ENCODE data around the gene MEGF11. TPM values are rescaled to one million over a fixed set of nuclear protein-coding genes. Genes with fewer than 3 reads are reported as not detected.

The MEGF11 gene
- polyA plus RNA-seq, 6 donors from 2014 or later = 1.00 TPM; not detected in 5

GRCh38 chr15:66163553-66163952 lies 90.0 kb downstream of the MEGF11 start:
- H3K4me1 Mint-ChIP-seq = no peaks in the 10 kb centered on the region
- peaks cover 0 to 6% (median 0%) of the 10 kb centered on the region in 3 donors for H3K27me3 Mint-ChIP-seq
- no peak overlapping the region for H3K4me3 Mint-ChIP-seq
- H3K27ac Mint-ChIP-seq = no peak overlapping the region
- no peak for ATAC-seq (ENCODE audit: low read depth in 2 of 2)
- no peaks in the 10 kb centered on the region for H3K36me3 Mint-ChIP-seq
- peaks cover 0 to 3% (median 0%) of the 10 kb centered on the region in 7 donors for H3K9me3 Mint-ChIP-seq
- no peak for DNase-seq

DNA sequence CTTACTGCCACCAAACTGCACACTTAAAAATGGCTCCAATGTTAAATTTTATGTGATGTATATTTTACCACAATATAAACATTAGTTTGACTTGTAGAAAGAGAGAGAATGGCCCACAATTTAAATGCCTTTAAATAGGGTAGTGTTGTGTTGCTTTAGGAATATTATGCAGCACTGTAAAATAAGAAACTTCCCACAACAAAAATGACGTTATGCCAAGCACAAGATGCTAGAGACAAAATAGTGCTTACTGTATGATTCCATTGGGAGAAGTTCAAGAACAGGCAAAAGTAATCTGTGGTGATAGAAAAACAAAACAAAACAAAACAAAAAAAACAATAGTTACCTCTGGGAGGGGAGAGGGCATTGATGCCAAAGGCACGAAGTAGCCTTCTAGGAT lies 91.3 kb downstream of the MEGF11 start:
- H3K4me1 Mint-ChIP-seq = no peaks in the 10 kb centered on the region
- no peak for DNase-seq

DNA sequence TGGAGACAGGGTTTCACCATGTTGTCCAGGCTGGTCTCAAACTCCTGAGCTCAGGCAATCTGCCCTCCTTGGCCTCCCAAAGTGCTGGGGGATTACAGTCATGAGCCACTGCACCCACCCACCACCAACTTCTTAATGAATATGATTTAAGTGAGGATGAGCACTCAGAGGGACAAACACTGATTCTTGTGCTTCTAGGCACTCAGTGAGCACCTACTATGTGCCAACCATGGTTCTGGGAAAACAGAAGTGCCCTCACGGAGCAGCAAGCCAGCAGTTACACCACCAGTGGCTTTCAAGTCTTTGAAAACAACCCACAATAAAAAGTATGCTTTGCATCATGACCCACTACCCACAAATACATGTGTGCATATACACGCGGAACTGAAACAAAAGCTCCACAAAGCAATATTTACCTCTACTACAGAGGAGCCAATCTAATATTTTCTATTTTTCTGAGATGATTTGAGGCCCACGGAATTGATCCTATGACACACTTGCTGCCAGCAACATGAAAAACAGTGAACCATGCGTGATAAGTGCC lies 91.9 kb downstream of the MEGF11 start:
- H3K27me3 Mint-ChIP-seq = peaks cover 0 to 6% (median 0%) of the 10 kb centered on the region in 3 donors
- H3K36me3 Mint-ChIP-seq = no peaks in the 10 kb centered on the region
- H3K4me1 Mint-ChIP-seq = no peaks in the 10 kb centered on the region
- ATAC-seq (ENCODE audit: low read depth in 2 of 2) (no peak), DNase-seq (no peak)
- H3K4me3 Mint-ChIP-seq = peak overlapping the region in 1 of 8 donors; percentile 18
- H3K9me3 Mint-ChIP-seq = peaks cover 0 to 3% (median 0%) of the 10 kb centered on the region in 7 donors
- no peak overlapping the region for H3K27ac Mint-ChIP-seq

More for the DNA sequence above, 91.3 kb downstream of the MEGF11 start:
- ATAC-seq (ENCODE audit: low read depth in 2 of 2) = no peak
- H3K9me3 Mint-ChIP-seq = peaks cover 0 to 3% (median 0%) of the 10 kb centered on the region in 7 donors
- H3K36me3 Mint-ChIP-seq = no peaks in the 10 kb centered on the region
- peak overlapping the region in 2 of 6 donors; percentile 10 to 16 for H3K27ac Mint-ChIP-seq
- H3K4me3 Mint-ChIP-seq = no peak overlapping the region
- peaks cover 0 to 6% (median 0%) of the 10 kb centered on the region in 3 donors for H3K27me3 Mint-ChIP-seq

DNA sequence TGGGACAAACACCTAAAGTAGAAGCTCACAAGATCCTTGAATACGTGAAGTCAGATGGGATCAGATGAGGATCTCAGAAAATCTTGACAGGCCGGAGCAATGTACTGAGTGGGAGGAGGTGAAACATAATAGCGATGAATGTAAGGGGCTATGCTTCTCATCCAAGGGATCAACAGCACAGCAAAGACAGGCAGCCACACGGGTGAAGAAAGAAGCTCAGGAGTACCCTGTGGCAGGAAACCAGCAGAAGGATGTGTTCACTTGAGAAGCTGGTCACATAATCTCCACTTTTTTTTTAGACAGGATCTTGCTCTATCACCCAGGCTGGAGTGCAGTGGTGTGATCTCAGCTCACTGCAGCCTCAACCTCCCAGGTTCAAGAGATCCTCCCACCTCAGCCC lies 92.4 kb downstream of the MEGF11 start:
- H3K4me3 Mint-ChIP-seq = no peak overlapping the region
- H3K4me1 Mint-ChIP-seq = no peaks in the 10 kb centered on the region
- no peaks in the 10 kb centered on the region for H3K36me3 Mint-ChIP-seq
- H3K27me3 Mint-ChIP-seq = peaks cover 0 to under 1% (median 0%) of the 10 kb centered on the region in 3 donors
- no peak overlapping the region for H3K27ac Mint-ChIP-seq
- H3K9me3 Mint-ChIP-seq = peaks cover 0 to 3% (median 0%) of the 10 kb centered on the region in 7 donors
- DNase-seq = no peak
- ATAC-seq (ENCODE audit: low read depth in 2 of 2) = no peak

DNA sequence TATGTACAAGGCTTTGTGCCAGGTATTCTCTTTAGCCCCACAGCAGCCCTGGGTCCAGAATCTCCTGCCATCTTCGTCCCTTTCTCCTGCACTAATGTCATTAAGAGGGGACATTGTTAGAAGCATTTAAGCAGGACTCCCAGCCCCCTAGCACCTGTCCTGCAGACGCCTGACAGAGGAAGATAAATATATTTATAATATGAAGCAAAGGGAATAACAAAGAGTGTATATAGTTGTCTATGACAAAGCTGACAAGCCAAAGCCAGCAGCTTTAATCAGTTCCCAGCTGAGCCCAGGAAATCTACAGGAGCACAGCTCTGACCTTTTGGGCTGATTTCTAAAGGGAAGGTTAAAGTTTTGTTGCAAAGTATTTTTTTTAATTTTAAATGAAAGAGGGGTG lies 96.0 kb downstream of the MEGF11 start:
- Mint-ChIP-seq H3K9me3 (peaks cover 0 to 3% (median 0%) of the 10 kb centered on the region in 7 donors), H3K27ac (no peak overlapping the region), H3K4me3 (no peak overlapping the region), H3K27me3 (peaks cover 0 to 4% (median 0%) of the 10 kb centered on the region in 3 donors), H3K4me1 (peaks cover 6 to 17% (median 15%) of the 10 kb centered on the region in 3 donors), H3K36me3 (no peaks in the 10 kb centered on the region)
- DNase-seq (no peak), ATAC-seq (ENCODE audit: low read depth in 2 of 2) (no peak)

DNA sequence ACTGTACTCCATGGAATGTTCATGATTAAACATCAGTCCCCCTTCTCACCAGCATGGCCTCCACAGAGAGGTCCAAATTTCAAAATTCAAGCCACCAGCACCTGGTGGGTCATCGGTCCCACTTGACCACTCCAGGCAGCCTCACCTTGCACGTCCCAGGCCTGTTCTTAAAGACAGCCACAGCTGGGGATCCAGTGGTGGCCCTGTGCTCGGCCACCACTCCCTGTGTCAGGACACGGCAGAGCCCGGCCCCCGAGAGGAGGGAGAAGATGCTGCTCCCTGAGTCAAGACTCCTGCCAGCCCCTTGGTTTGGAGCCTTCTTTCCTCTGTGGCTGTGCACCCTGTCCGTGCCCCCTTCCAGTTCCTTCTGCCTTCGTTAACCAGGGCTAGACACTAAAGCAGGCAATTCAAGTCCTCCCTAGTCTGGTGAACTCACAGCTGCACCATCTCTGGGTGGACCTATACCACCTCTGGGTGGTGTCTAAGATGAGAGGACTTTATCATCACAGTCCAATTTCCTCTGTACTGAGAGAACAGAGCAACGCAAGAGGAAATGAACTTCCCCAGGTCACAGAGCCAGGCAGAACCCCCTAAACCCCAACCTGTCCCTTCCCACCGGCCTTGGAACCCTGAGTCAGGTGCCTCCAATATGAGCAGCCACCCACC lies 97.1 kb downstream of the MEGF11 start:
- peaks cover 0 to 4% (median 0%) of the 10 kb centered on the region in 3 donors for H3K27me3 Mint-ChIP-seq

DNA sequence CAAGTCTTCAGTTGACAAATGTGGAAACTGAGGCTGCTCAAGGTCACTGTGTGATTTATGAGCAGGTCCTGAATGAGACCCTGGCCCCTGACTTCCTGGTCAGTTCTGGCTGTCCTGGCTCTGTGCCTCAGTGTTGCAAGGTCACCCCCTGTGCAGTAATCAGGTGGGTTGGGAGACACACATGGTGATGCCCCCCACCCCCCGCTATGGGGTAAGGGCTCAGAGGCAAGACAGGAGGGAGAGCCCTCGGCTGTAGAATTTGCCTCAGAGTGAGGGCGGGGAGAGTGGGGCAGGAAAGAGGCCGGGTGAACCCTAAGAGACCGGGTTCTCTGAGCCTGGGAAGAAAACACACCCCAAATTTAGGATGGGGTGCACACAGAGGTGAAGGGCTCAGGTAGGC lies 98.5 kb downstream of the MEGF11 start:
- DNase-seq (no peak), ATAC-seq (ENCODE audit: low read depth in 2 of 2) (no peak)
- no peak overlapping the region for H3K27ac Mint-ChIP-seq
- peaks cover 9 to 17% (median 15%) of the 10 kb centered on the region in 3 donors for H3K4me1 Mint-ChIP-seq
- no peaks in the 10 kb centered on the region for H3K36me3 Mint-ChIP-seq
- H3K9me3 Mint-ChIP-seq = no peaks in the 10 kb centered on the region
- no peak overlapping the region for H3K4me3 Mint-ChIP-seq
- peaks cover 0 to 8% (median 4%) of the 10 kb centered on the region in 3 donors for H3K27me3 Mint-ChIP-seq

More for the DNA sequence above, 97.1 kb downstream of the MEGF11 start:
- DNase-seq (no peak), ATAC-seq (ENCODE audit: low read depth in 2 of 2) (no peak)
- H3K4me3 Mint-ChIP-seq = no peak overlapping the region
- H3K4me1 Mint-ChIP-seq = peaks cover 9 to 17% (median 15%) of the 10 kb centered on the region in 3 donors
- H3K36me3 Mint-ChIP-seq = no peaks in the 10 kb centered on the region
- no peaks in the 10 kb centered on the region for H3K9me3 Mint-ChIP-seq
- peak overlapping the region in 4 of 6 donors; percentile 13 to 64 (median 42) for H3K27ac Mint-ChIP-seq

DNA sequence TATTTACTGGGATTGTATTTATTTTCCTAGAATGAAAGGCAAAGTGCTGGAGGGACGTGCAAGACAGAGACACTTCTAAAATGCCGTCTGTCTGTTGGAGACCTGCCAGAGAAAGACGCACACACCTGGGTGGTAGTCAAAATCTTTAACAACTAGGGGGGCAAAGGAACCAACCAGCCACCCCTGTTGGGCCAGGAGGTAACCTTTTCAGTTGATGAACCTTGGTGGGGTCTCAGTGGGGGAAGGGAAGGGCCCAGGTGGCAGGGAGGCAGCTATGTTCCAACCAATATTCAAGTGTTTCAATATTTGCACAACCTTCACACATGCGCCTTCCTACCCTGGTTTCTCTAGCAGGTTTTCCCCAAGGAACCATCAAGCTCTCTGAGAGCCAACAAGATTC lies 99.0 kb downstream of the MEGF11 start:
- H3K4me1 Mint-ChIP-seq = peaks cover 9 to 17% (median 15%) of the 10 kb centered on the region in 3 donors
- H3K4me3 Mint-ChIP-seq = no peak overlapping the region
- ATAC-seq (ENCODE audit: low read depth in 2 of 2) (no peak), DNase-seq (no peak)
- peaks cover 0 to 8% (median 4%) of the 10 kb centered on the region in 3 donors for H3K27me3 Mint-ChIP-seq
- peak overlapping the region in 1 of 6 donors; percentile 53 for H3K27ac Mint-ChIP-seq
- no peaks in the 10 kb centered on the region for H3K9me3 Mint-ChIP-seq
- H3K36me3 Mint-ChIP-seq = no peaks in the 10 kb centered on the region

DNA sequence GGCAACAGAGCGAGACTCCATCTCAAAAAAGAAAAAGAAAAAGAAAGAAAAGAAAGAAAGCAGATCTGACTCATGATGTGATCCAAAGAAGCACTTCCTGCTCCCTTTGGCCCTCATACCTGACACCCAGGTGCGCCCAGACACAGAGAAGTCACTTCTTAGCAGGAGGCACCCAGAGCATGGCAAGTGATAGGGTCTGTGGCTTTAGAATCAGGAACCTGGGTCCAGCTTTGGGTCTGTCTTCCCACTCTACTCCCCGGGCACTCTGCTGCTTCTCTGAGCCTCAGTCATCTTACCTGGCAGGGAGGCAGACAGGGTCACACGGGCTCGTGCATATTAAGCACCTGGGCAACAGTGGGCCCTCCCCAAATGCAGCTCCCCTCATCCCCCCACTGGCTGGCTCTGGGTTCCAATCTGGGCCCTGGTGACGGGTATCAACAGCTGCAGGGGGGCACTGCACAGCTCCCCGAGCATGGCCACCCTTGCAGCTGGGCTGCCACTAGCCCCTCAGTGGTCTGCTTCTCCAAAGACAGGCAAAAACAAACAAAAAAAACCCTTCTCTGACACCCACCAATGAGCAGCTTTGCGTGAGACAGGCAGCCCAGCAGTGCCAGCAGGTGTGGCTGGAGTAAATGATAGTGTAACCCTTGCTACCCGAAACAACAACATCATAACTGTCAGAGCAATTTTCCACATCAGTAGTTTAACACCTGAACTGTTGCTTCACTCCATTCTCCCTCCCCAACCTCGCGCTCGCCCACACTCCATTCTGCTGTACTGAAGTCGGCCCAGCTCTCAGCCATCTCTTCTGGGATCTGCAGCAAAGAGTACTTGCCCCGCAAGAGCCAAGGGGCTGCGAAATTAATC lies 99.8 kb downstream of the MEGF11 start:
- ATAC-seq (ENCODE audit: low read depth in 2 of 2) (peak; percentile 75 to 77), DNase-seq (peak; percentile 9)
- peak overlapping the region in 1 of 8 donors; percentile 18 for H3K4me3 Mint-ChIP-seq
- peak overlapping the region; percentile 26 to 64 (median 52) for H3K27ac Mint-ChIP-seq
- H3K36me3 Mint-ChIP-seq = no peaks in the 10 kb centered on the region
- H3K27me3 Mint-ChIP-seq = peaks cover 0 to 8% (median 4%) of the 10 kb centered on the region in 3 donors
- peaks cover 9 to 17% (median 15%) of the 10 kb centered on the region in 3 donors for H3K4me1 Mint-ChIP-seq
- H3K9me3 Mint-ChIP-seq = no peaks in the 10 kb centered on the region

- Mint-ChIP-seq H3K27ac (peak overlapping the region in 2 of 6 donors; percentile 26 to 90), H3K4me3 (no peak overlapping the region), H3K9me3 (no peaks in the 10 kb centered on the region), H3K4me1 (peaks cover 9 to 17% (median 15%) of the 10 kb centered on the region in 3 donors), H3K27me3 (peaks cover 4 to 8% (median 4%) of the 10 kb centered on the region in 3 donors), H3K36me3 (no peaks in the 10 kb centered on the region)
- DNase-seq (no peak), ATAC-seq (ENCODE audit: low read depth in 2 of 2) (no peak)
Measured at GRCh38 chr15:66152650-66153049, 100.9 kb downstream of the MEGF11 start.

- no peak for DNase-seq
- peaks cover 9 to 22% (median 15%) of the 10 kb centered on the region in 3 donors for H3K4me1 Mint-ChIP-seq
- ATAC-seq (ENCODE audit: low read depth in 2 of 2) = no peak
- H3K36me3 Mint-ChIP-seq = no peaks in the 10 kb centered on the region
- peak overlapping the region in 2 of 6 donors; percentile 2 to 52 for H3K27ac Mint-ChIP-seq
- H3K4me3 Mint-ChIP-seq = no peak overlapping the region
- H3K27me3 Mint-ChIP-seq = peaks cover 4 to 8% (median 4%) of the 10 kb centered on the region in 3 donors
- no peaks in the 10 kb centered on the region for H3K9me3 Mint-ChIP-seq
Measured at GRCh38 chr15:66151809-66152208, 101.7 kb downstream of the MEGF11 start.

- Mint-ChIP-seq H3K36me3 (no peaks in the 10 kb centered on the region), H3K4me3 (no peak overlapping the region), H3K27ac (no peak overlapping the region), H3K27me3 (peaks cover 4 to 8% (median 4%) of the 10 kb centered on the region in 3 donors), H3K4me1 (peaks cover 9 to 22% (median 15%) of the 10 kb centered on the region in 3 donors), H3K9me3 (no peaks in the 10 kb centered on the region)
- DNase-seq (no peak), ATAC-seq (ENCODE audit: low read depth in 2 of 2) (no peak)
Measured at GRCh38 chr15:66149871-66150270, 103.7 kb downstream of the MEGF11 start.

GRCh38 chr15:66148187-66148586 lies 105.4 kb downstream of the MEGF11 start:
- no peaks in the 10 kb centered on the region for H3K9me3 Mint-ChIP-seq
- ATAC-seq (ENCODE audit: low read depth in 2 of 2) = no peak
- peaks cover under 1 to 7% (median 3%) of the 10 kb centered on the region in 3 donors for H3K4me1 Mint-ChIP-seq
- no peak overlapping the region for H3K27ac Mint-ChIP-seq
- peaks cover 4 to 8% (median 4%) of the 10 kb centered on the region in 3 donors for H3K27me3 Mint-ChIP-seq
- H3K36me3 Mint-ChIP-seq = no peaks in the 10 kb centered on the region
- no peak for DNase-seq
- H3K4me3 Mint-ChIP-seq = no peak overlapping the region
